ENCODE data around the gene PPP1R3F.

Gene PPP1R3F

DNA sequence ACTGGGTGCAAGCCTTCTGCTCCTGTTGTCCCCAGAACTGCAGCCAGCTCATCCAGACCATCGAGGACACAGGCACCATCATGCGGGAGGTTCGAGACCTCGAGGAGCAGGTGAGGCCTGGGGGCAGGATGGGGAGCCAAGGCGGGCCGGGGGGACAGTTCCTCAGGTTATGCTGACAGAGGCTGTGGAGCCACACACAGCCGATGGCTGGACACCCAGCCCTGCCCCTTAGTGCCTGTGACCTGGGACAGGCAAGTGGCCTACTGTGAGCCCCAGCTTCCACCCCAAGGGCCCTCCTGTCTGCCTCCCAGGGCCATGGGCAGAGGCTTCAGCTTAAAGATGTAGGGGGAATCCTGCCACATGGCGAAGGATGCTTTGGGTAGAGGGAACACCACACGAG, 20.0 kb upstream of the PPP1R3F start:
- H3K27ac ChIP-seq: no peak overlapping the region
- TF ChIP-seq, protein P1, sequence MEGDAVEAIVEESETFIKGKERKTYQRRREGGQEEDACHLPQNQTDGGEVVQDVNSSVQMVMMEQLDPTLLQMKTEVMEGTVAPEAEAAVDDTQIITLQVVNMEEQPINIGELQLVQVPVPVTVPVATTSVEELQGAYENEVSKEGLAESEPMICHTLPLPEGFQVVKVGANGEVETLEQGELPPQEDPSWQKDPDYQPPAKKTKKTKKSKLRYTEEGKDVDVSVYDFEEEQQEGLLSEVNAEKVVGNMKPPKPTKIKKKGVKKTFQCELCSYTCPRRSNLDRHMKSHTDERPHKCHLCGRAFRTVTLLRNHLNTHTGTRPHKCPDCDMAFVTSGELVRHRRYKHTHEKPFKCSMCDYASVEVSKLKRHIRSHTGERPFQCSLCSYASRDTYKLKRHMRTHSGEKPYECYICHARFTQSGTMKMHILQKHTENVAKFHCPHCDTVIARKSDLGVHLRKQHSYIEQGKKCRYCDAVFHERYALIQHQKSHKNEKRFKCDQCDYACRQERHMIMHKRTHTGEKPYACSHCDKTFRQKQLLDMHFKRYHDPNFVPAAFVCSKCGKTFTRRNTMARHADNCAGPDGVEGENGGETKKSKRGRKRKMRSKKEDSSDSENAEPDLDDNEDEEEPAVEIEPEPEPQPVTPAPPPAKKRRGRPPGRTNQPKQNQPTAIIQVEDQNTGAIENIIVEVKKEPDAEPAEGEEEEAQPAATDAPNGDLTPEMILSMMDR (conservative IDR thresholded peaks at IDR 0.05): no peak

DNA sequence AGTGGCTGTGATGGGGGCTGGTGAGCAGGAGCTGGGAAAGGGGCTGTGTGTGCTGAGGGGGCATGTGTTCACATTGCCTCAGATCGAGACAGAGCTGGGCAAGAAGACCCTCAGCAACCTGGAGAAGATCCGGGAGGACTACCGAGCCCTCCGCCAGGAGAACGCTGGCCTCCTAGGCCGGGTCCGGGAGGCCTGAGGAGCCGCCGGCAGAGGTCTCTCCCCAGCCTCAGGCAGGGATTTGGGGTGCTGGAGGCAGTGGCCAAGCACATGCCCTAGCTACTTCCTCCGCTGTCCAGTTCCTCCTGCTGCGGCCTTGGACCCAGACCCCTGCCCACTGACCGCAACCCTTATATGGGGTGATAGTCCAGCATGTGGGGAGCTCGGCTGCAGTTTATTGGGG, 19.5 kb upstream of the PPP1R3F start:
- H3K27ac ChIP-seq: no peak overlapping the region
- TF ChIP-seq, protein P1 (conservative IDR thresholded peaks at IDR 0.05): no peak

DNA sequence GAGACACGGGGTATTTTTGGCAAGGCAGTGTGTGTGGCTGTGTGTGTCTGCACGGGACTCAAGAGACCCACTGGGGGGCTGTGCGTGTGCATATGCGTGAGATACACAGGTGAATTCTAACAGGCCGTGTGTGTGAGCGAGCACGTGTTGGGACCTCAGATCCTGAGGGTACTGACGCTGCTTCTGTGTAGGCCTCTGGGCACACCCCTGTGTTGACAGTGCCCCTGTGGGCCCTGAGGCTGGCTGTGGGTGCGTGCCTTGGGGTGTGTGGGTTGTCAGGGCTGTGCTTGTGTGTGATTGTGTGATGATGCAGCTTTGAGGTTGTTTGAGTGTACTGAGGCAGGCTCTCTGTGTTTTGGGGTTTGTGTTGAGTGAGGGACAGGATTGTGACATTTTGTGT, 19.0 kb upstream of the PPP1R3F start:
- H3K27ac ChIP-seq: no peak overlapping the region
- TF ChIP-seq, protein P1 (conservative IDR thresholded peaks at IDR 0.05): no peak

DNA sequence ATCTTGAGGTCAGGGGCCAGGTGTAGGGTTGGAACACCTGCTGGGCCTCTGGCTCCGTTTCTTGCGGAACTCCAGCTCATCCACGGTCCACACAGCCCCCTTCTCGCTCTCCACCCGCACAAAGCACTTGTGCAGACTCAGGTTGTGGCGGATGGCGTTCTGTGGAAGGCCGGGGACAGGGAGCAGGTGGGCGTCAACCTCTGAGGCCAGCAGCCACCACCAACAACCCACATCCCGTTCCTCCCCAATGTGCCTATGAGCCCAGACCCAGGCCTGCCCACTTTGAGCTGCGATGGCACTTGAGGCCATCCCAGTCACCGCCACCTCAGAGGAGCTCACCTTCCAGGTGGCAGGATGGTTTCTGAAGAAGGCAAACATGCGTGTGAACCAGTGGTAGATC, 18.3 kb upstream of the PPP1R3F start:
- no peak overlapping the region for H3K27ac ChIP-seq
- TF ChIP-seq, protein P1 (conservative IDR thresholded peaks at IDR 0.05): no peak

DNA sequence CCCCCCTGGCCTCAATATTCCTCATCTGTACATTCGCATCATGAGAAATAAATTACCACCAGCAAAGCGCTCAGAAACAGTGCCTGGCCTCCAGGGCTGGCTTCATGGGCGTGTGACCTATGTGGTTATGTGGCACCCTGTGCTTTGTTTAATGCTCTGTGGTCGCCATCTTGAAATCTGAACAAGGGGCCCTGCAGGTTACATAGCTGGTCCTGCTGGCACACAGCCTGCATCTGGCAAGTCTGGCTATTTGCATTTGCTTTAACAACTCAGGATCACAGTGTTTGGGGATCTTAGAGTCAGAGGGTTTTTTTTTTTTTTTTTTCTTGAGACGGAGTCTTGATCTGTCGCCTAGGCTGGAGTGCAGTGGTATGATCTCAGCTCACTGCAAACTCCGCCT, 15.0 kb upstream of the PPP1R3F start:
- no peak overlapping the region for H3K27ac ChIP-seq
- TF ChIP-seq, protein P1 (conservative IDR thresholded peaks at IDR 0.05): no peak

DNA sequence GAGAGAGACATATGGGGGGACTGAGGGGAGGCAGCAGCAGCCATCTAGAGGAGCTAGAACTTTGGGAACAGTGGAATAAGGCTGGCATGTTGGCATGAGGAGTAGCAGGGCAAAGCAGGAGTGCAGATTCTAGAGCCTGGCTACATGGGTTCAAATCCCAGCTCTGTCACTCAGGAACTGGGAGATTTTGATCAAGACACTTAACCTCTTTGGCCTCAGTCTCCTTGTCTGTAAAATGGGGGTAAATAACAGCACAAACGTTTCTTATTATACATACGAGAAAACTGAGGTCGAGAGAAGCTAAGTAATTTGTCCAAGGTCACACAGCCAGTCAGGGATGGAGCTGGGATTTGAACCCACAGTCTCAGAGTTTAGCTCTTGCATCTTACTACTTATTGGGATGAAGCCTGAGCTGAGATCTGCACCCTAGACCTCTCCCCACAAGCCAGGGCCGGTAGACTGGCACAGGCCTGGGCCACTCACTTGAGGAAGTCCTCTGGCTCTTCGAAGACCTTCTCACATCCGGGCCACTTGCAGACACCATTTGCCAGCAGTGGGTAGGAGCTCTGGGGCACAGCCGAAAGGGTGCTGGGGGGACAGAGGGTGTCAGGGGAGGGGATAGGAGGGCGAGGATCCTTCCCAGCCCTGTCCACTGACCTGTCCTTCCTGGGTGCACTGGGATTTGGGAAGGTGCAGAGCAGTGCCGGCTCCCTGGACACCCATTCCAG, 13.2 kb upstream of the PPP1R3F start:
- H3K27ac ChIP-seq: no peak overlapping the region
- TF ChIP-seq, protein P1 (conservative IDR thresholded peaks at IDR 0.05): no peak

DNA sequence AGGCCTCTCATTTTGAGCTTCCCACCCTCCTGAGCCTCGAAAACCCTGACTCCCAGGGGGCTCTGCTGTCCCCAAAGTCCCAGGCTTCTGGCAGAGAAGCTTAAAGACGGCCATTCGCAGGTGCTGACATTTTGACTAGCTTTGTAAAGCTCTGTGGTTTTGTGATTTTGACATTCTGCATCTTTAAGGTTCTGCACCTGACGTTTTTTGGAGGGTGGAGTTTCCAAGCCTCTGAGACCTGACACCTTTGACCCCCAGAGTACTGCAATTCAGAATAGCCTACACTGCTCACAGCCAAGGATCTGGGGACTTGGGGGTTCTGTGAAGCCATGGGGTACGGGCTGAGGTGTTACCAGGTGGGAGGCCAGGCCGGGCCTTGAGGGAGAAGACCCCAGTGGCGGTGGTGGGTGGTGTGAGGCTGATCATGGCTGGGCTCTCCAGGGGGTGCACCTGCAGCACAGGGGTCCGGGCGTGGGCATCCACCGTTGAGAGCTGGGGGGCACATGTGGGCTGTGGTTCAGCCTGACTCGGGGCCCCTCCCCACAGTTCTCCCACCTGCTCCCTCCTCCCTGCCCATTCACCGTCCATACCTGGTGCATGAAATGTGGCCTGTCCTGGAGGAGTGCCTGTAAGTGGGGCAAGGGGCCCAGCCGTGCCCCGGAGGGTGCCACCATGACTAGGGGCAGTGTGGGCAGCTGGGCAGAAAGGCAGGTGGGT, 12.4 kb upstream of the PPP1R3F start:
- H3K27ac ChIP-seq: no peak overlapping the region
- TF ChIP-seq, protein P1 (conservative IDR thresholded peaks at IDR 0.05): no peak
